H7 (cell line): Measurements from ENCODE around the gene MUC6. TPM values are rescaled to one million over a fixed set of nuclear protein-coding genes. Genes with fewer than 3 reads are reported as not detected.
A peak's percentile ranks its signal among the peaks of the same experiment; 100 is the strongest.

Source experiments
- DNase-seq: peaks from one replicate; pipeline ENCODE4 v3.0.0; 2012
- H3K27me3 ChIP-seq: 2 replicates; pipeline ENCODE4 v1.6.0; 2011; ENCODE audit warnings: mild to moderate bottlenecking, low read length; ENCODE audit not compliant: control insufficient read depth, insufficient read depth
- H3K36me3 ChIP-seq: replicated peaks from 2 replicates; pipeline ENCODE4 v1.5.1; 2011; ENCODE audit warnings: low read length; ENCODE audit not compliant: control insufficient read depth, insufficient read depth
- H3K4me3 ChIP-seq: 2 replicates; pipeline ENCODE4 v1.5.1; 2011; ENCODE audit warnings: low read depth, mild to moderate bottlenecking, control low read depth, low read length, moderate library complexity; ENCODE audit not compliant: insufficient read depth
- total RNA-seq: library from RNA; depleted of rRNA; stranded (reverse); fragments of >200 nt; shearing (Covaris generic); gene quantifications from 2 replicates; pipeline ENCODE4 v1.2.3, GENCODE V29; 2014

Gene MUC6
- total RNA-seq, 1 experiment from 2014 or later, result not detected

DNA sequence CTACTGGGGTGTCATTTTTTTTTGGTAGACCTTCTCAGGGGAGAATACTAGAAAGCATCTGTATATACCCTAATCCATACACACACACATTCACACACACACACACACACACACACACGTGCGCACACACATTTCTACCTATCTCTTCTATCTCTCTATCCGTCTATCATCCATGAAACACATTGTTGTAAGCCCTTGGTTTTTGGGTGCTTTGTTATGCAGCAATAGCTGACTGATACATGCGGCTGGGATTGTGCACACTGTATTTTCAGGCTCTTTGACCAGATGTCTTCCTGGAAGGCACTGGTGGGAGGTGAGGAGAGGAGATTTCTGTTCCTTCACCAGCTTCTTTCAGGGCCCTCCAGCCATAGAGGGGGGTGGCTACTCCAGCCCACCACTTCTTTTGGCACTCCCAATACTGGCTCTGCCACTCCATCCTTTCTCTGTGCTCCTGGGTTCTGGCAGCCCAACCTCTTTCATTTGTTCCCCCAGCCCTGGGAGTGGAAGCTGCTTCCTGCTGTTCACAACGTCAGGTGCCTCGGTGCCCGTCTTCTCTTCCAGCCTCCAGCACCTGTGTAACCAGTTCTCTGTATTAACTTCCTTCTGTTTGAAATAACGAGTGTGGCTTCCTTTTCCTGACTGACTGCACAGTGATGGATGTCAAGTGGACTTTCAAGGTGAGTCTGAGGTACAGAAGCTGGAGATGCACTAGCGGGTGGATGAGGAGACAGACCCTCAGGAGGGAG, 25.7 kb upstream of the MUC6 start:
- no peaks in the 10 kb centered on the region for H3K36me3 ChIP-seq
- DNase-seq, result no peak
- no peaks in the 10 kb centered on the region for H3K27me3 ChIP-seq
- H3K4me3 ChIP-seq, result no peak overlapping the region

DNA sequence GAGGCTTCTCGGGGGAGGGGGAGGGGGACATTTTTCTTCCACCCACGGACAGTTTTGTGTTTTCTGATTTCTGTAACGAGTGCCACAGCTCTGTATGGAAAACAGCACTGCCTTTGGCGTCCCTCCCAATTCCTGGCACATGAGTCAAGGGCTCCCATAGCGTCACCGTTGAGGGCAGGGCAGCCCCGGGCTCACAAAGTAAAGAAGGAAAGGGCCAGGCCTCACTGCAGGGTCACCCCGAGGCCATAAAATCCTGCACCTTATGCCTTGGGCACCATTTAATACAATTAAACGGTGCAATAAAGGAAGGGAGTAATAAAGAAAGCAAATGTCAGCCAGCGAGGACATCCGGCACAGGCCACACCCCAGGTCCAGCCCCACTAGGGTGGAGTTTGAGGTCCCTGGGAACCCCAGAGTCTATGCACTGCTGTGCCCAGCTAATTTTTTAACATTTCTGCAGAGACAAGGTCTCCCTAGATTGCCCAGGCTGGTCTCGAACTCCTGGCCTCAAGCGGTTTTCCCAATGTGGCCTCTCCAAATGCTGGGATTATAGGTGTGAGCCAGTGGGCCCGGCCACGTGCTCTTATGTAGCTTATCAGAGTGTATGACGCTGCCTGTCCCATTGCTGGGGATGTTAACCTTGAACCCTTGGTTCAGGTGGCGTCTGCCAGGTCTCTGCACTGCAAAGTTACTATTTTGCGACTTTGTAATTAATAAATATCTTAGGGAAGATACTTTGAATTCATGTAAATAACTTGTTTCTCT, 24.5 kb upstream of the MUC6 start:
- H3K36me3 ChIP-seq, result no peaks in the 10 kb centered on the region
- DNase-seq, result no peak
- H3K27me3 ChIP-seq, result no peaks in the 10 kb centered on the region
- no peak overlapping the region for H3K4me3 ChIP-seq

GRCh38 chr11:1060410-1060809, 23.9 kb upstream of the MUC6 start:
- no peak for DNase-seq
- Histone ChIP-seq H3K27me3 (no peaks in the 10 kb centered on the region), H3K36me3 (no peaks in the 10 kb centered on the region), H3K4me3 (no peak overlapping the region)

GRCh38 chr11:1059759-1060158, 23.2 kb upstream of the MUC6 start:
- Histone ChIP-seq H3K27me3 (no peaks in the 10 kb centered on the region), H3K4me3 (no peak overlapping the region), H3K36me3 (no peaks in the 10 kb centered on the region)
- peak; percentile 66 for DNase-seq

- Histone ChIP-seq H3K36me3 (no peaks in the 10 kb centered on the region), H3K27me3 (no peaks in the 10 kb centered on the region), H3K4me3 (no peak overlapping the region)
- DNase-seq, result no peak
These were observed 21.3 kb upstream of the MUC6 start for GRCh38 chr11:1057806-1058205.

DNA sequence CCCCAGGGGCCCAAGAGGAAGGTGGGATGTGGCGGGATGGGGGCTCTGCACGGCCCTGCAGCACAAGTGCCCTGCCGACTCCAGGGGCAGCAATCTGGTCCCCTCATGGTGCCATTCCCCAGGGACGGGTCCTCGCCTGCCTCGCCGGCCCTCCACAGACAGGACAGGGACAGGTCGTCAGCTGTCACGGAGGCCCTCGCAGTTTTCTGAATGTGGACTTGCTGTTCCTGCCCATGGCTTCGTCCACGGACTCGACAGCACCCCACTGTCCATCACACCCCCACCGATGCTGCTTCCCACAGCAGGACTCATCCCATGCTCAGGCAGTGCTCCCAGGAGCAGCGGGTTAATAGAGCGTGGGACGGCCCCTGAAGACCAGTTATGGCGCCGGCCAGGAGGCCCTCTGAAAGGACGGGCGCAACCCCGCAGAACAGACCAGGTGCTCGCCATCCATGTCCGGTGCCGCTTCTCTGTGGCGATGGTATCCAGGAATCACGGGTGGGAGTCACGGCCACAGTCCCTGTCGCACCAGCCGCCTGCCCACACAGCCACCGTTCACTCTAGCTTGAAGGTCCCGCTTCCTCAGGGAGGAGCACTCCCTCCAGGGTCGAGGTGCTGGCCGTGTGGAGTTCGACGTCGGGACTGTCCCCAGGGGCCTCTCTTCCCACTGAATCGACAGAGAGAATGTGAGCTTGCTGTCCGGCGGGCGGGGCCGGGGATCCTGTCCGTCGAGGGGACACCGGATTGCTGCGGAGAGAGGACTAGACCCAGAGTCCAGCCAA, 19.7 kb upstream of the MUC6 start:
- DNase-seq, result peak; percentile 51
- no peak overlapping the region for H3K4me3 ChIP-seq

GRCh38 chr11:1055109-1055703, 18.7 kb upstream of the MUC6 start:
- DNase-seq, result no peak
- Histone ChIP-seq H3K4me3 (no peak overlapping the region), H3K36me3 (no peaks in the 10 kb centered on the region), H3K27me3 (no peaks in the 10 kb centered on the region)

More for the DNA sequence above, 19.7 kb upstream of the MUC6 start:
- no peaks in the 10 kb centered on the region for H3K27me3 ChIP-seq
- no peaks in the 10 kb centered on the region for H3K36me3 ChIP-seq

DNA sequence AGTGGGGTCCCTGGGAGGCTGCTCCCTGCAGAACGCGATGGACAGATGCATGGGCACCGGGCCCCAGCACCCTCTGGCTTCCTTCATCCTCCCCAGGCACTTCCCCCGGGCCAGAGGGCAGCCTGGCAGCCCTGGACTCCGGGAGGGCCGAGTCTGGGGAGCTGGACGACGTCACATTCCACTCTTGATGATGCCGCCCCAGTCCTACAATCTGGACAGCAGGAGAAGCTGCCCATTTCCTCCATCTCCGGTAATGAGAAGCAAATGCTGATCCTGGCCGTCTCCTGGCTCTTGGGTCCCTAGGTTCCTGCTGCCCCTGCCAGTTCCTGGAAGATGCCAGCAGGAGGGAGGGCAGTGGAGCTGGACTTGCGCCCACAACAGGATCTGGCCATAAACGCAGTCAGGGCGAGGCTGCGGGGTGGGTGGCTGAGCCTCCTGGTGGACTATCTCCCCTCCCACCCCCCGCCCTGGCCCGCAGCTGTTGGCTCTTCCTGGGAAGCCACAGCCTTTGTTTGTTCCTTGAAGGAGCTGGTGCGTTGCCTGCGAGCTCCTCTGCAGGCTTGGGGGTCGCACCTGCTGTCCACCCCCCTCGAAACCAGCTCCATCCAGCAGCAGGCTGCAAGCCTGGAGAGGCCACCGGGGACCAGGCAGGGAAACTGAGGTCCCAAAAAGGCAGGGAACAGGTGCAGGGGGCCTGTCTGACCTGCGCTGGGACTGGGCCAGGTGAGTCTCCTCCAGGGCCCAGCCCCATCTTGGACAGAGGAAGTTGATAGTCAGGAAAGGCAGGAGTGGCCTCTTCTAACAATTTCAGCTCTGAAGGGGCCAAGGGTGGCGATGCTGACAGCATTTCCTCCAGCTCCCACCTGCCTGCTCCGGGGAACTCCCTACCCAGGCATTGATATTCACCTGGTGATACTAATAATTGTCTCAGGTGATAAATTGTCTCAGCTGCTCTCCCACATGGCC, 17.9 kb upstream of the MUC6 start:
- peak; percentile 78 for DNase-seq
- no peaks in the 10 kb centered on the region for H3K27me3 ChIP-seq
- H3K4me3 ChIP-seq, result no peak overlapping the region
- no peaks in the 10 kb centered on the region for H3K36me3 ChIP-seq

DNA sequence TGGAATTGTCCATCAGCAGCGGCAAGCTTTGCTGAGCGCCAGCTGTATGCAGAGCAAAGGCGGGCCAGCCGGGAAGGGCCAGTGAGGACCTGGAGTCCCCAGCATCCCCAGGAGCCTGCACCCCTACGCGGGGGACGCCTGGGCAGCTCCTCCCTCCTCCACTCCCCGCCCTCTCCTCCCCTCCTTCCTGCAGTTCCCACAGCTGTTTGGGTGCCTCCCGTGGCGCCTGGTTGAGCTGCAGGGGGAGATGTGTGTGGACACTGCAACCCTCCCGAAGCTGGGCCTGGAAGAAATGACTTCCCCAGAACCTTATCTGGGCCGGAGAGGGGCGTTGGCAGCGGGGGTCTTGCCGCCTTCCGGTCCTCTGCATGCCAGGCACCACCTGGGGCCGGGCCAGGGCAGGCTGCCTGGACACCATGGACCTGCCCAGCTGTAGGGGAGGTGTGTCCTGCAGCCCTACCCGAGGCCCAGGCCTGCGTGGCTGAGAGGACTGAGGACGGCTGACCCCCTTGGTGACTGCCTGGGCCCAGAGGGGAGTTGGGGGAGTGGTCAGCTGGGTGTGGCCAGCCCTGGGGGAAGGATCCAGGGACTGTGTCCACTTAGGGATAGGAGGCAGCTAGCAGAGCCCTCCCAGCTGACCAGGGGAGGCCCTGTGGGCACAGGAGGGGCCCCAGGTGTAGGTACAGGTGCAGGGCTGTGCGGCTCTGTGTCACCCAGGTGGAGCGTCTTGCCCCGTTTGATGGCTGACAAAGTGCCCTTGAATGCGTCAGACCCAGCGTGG, 16.8 kb upstream of the MUC6 start:
- Histone ChIP-seq H3K36me3 (no peaks in the 10 kb centered on the region), H3K4me3 (no peak overlapping the region), H3K27me3 (no peaks in the 10 kb centered on the region)
- peak; percentile 67 for DNase-seq

- Histone ChIP-seq H3K4me3 (no peak overlapping the region), H3K27me3 (no peaks in the 10 kb centered on the region), H3K36me3 (no peaks in the 10 kb centered on the region)
- DNase-seq, result peak; percentile 57
These were observed 15.9 kb upstream of the MUC6 start for GRCh38 chr11:1052133-1053011.

DNA sequence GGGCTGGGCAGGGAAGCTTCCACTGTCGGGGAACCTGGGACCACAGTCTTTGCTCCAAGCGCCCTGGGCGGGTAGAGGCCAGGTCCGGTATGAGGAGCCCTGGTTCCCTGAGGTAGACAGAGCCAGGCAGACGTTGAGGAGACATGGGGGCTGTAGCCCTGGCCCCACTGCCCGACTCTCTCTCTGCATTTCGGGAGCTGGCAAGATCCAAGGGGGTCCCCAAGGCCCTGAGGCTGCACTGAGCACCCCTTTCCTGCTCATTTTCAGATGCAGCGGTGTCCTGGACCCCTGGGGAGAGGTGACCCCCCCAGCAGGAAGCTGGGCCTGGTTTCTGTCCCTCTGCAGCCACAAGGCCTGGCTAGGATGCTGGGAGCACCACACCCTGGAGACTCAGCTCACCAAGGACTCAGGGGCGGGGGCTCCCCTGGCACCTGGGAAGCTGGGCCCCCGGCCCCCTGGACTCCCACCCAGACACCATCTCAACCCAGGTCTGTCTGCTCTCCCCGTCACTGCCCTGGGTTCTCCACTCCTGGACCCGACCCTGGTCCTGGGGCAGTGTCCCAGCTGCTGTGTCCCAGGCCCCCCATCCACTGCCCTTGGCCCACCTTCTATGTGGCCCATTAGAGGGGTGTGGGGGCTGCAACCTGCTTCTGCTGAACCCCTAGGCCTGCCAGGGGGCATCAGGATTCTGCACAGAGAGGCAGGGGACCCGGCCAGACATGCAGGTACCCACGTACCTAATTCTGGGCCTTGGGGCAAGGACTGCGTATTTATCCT, 15.0 kb upstream of the MUC6 start:
- no peak overlapping the region for H3K4me3 ChIP-seq
- peak; percentile 50 for DNase-seq
- no peaks in the 10 kb centered on the region for H3K36me3 ChIP-seq
- H3K27me3 ChIP-seq, result no peaks in the 10 kb centered on the region
